MM.1S (cell line): ENCODE results near the gene PLPP7.
"Not testable (repeated sequence)": the region's sequence is repeated elsewhere in the genome, so short reads cannot be mapped to it uniquely, and the experiment has no call there.

Experiments
- DNase-seq: peaks from one replicate; pipeline ENCODE4 v3.0.0-alpha.2; 2015
- H2AFZ ChIP-seq: fragments of 300-600 bp; sonication (generic); 2 replicates; pipeline ENCODE4 v1.6.0; 2016; ENCODE audit warnings: antibody characterized with exemption, low read length
- H3F3A ChIP-seq: fragments of 300-600 bp; sonication (generic); 2 replicates; pipeline ENCODE4 v1.6.1; 2016; ENCODE audit warnings: mild to moderate bottlenecking, antibody characterized with exemption, low read length, moderate library complexity, mixed read lengths; ENCODE audit not compliant: insufficient read depth
- H3K27ac ChIP-seq: fragments of 300-600 bp; sonication (generic); 2 replicates; pipeline ENCODE4 v1.5.1; 2016; ENCODE audit warnings: mild to moderate bottlenecking, low read length
- H3K27me3 ChIP-seq: fragments of 300-600 bp; sonication (generic); replicated peaks from 2 replicates; pipeline ENCODE4 v1.6.0; 2016; ENCODE audit warnings: low read length; ENCODE audit not compliant: insufficient read depth
- H3K36me3 ChIP-seq: fragments of 300-600 bp; sonication (generic); replicated peaks from 2 replicates; pipeline ENCODE4 v1.6.1; 2016; ENCODE audit warnings: mild to moderate bottlenecking, low read length, mixed read lengths; ENCODE audit not compliant: insufficient read depth
- H3K4me1 ChIP-seq: fragments of 300-600 bp; sonication (generic); 2 replicates; pipeline ENCODE4 v1.6.1; 2016; ENCODE audit warnings: low read length, mixed read lengths
- H3K4me2 ChIP-seq: fragments of 300-600 bp; sonication (generic); 2 replicates; pipeline ENCODE4 v1.6.0; 2016; ENCODE audit warnings: low read depth, low read length
- H3K4me3 ChIP-seq: fragments of 300-600 bp; sonication (generic); 2 replicates; pipeline ENCODE4 v1.5.1; 2016; ENCODE audit warnings: low read length, mixed read lengths
- H3K79me2 ChIP-seq: fragments of 300-600 bp; sonication (generic); 2 replicates; pipeline ENCODE4 v1.6.1; 2016; ENCODE audit warnings: mixed run types, low read length, mixed read lengths
- H3K9ac ChIP-seq: fragments of 300-600 bp; sonication (generic); 2 replicates; pipeline ENCODE4 v1.6.1; 2016; ENCODE audit warnings: low read length, mixed read lengths
- H3K9me2 ChIP-seq: fragments of 300-600 bp; sonication (generic); replicated peaks from 2 replicates; pipeline ENCODE4 v1.6.1; 2016; ENCODE audit warnings: mild to moderate bottlenecking, low read length, mixed read lengths; ENCODE audit not compliant: insufficient read depth
- H3K9me3 ChIP-seq: fragments of 300-600 bp; sonication (generic); replicated peaks from 2 replicates; pipeline ENCODE4 v1.6.1; 2016; ENCODE audit warnings: mild to moderate bottlenecking, low read length, mixed read lengths; ENCODE audit not compliant: insufficient read depth
- H4K20me1 ChIP-seq: fragments of 300-600 bp; sonication (generic); 2 replicates; pipeline ENCODE4 v1.6.1; 2016; ENCODE audit warnings: mild to moderate bottlenecking, low read length, moderate library complexity, mixed read lengths; ENCODE audit not compliant: insufficient read depth
- CTCF ChIP-seq: fragments of 300-600 bp; sonication (generic); IDR thresholded peaks from 2 replicates; pipeline ENCODE4 v1.5.1; 2016; ENCODE audit warnings: antibody characterized with exemption, low read length, mixed read lengths
- EZH2 ChIP-seq: fragments of 300-600 bp; sonication (generic); optimal IDR thresholded peaks from 2 replicates; pipeline ENCODE3; 2017; ENCODE audit warnings: low read depth, mild to moderate bottlenecking, antibody characterized with exemption, low read length, mixed read lengths
- EZH2phosphoT487 ChIP-seq: fragments of 300-600 bp; sonication (generic); IDR thresholded peaks from 2 replicates; pipeline ENCODE4 v1.6.1; 2018; ENCODE audit warnings: antibody characterized with exemption, low read length

PLPP7 gene

DNA sequence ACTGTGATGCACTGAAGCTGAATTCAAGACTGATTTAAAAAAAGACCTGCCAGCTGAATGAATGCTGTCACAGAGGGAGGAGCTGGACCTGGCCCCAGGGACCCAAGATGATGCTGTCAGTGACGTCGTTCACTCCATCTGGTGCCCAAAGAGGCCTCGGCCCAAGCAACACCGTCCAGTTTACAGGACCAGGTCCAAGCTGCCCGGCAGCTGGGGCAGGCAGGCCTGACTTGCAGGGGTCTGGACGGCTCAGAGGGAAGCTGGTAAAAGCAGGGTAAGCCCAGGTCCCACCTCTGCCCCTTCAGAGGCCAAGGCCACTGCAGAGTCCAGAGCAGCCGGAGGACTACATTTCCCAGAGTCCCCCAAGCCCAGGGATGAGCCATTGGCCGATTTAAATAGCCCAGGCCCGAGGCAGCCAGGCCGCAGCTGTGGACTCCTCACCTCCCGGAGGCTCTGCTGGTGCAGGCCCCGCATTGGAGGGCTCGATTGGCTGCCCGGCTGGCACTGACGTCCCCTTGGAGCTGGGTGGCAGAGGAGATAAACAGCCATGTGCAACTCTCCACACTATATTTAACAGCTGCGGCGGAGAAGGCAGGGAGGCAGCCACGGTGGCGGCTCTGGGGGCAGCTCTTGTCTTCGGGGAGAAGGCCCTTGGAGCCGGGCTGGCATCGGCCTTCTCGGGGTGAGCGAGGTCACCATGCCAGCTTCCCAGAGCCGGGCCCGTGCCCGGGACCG is at the start of gene PLPP7:
Gene PLPP7, plus strand, starts transcription at position 423 of the 735 bp plus-strand sequence. Its CDS starts 275 bp downstream, at position 698.
- DNase-seq, result peak; percentile 13
- Histone ChIP-seq H3K9ac (peak within 1 kb of the TSS; percentile 25; the same call in 1 of the 2 replicates), H3K27ac (no peak within 1 kb of the TSS), H4K20me1 (no peaks in the 10 kb centered on the region), H3K9me3 (no peaks in the 10 kb centered on the region), H3K27me3 (no peaks in the 10 kb centered on the region), H3K79me2 (no peaks in the 10 kb centered on the region), H2AFZ (peak within 1 kb of the TSS; percentile 14; the same call in 1 of the 2 replicates), H3K36me3 (no peaks in the 10 kb centered on the region), H3F3A (no peaks in the 10 kb centered on the region), H3K9me2 (no peaks in the 10 kb centered on the region), H3K4me1 (peaks cover 5% of the 10 kb centered on the region; the same call in 1 of the 2 replicates), H3K4me2 (peak within 1 kb of the TSS; percentile 41; the same call in 1 of the 2 replicates), H3K4me3 (peak within 1 kb of the TSS; percentile 9; the same call in 1 of the 2 replicates)
- no peak for TF ChIP-seq EZH2phosphoT487
- TF ChIP-seq EZH2, result no peak
- no peak for TF ChIP-seq CTCF

GRCh38 chr9:131240047-131240921 is 49.2 kb upstream of the PLPP7 start:
- Histone ChIP-seq H3K79me2 (no peaks in the 10 kb centered on the region), H3K4me3 (no peak overlapping the region), H4K20me1 (no peaks in the 10 kb centered on the region), H3F3A (peaks cover 8% of the 10 kb centered on the region), H3K4me1 (peaks cover 25% of the 10 kb centered on the region), H3K4me2 (no peak overlapping the region), H3K9ac (no peak overlapping the region), H3K27me3 (no peaks in the 10 kb centered on the region), H2AFZ (no peak overlapping the region), H3K9me3 (no peaks in the 10 kb centered on the region), H3K27ac (no peak overlapping the region), H3K36me3 (no peaks in the 10 kb centered on the region), H3K9me2 (no peaks in the 10 kb centered on the region)
- no peak for DNase-seq
- TF ChIP-seq EZH2phosphoT487 (no peak), CTCF (no peak), EZH2 (no peak)

DNA sequence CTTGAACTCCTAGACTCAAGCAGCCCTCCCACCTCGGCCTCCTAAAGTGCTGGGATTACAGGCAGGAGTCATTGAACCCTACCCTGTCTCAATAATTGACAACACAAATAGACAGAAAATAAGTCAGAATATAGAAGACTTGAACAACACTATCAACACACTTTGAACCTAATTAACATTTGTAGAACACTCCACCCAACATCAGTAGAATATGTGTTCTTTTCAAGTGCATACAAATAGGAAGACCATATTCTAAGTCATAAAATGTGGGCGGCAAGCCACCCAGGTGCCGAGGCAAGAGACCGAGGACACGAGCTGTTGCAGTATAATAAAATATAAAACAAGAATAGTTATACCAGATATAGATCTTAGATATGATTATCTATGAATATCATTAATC is 45.2 kb upstream of the PLPP7 start:
- not testable (repeated sequence) for H4K20me1 ChIP-seq, H2AFZ ChIP-seq, H3K4me1 ChIP-seq, H3K9me2 ChIP-seq, H3K36me3 ChIP-seq, H3K4me3 ChIP-seq, H3K27ac ChIP-seq, H3F3A ChIP-seq, H3K4me2 ChIP-seq, H3K27me3 ChIP-seq, H3K9ac ChIP-seq, H3K9me3 ChIP-seq, H3K79me2 ChIP-seq, DNase-seq
